Activated naive CD8-positive, alpha-beta T cell treated with anti-CD3 and anti-CD28 coated beads, Interleukin-2, amount 50 U/mL, for 24 hours (primary cell): ENCODE measurements around the gene CGB7.
A peak's percentile ranks its signal among the peaks of the same experiment; 100 is the strongest.

ENCODE experiments used
- ATAC-seq: fragments of 150-1000 bp; cut with Tn5 transposase; one replicate; pipeline ENCODE4 v1.10.0; 2021
- DNase-seq: peaks from one replicate; pipeline ENCODE4 v3.0.0; 2021
- H3K27ac Mint-ChIP-seq: one replicate; pipeline ENCODE4 v1.8.0; 2021; ENCODE audit warnings: mild to moderate bottlenecking, mixed read lengths
- H3K27me3 Mint-ChIP-seq: one replicate; pipeline ENCODE4 v1.8.0; 2021; ENCODE audit warnings: mixed read lengths
- H3K36me3 Mint-ChIP-seq: one replicate; pipeline ENCODE4 v1.8.0; 2021; ENCODE audit warnings: low read depth, mixed read lengths
- H3K4me1 Mint-ChIP-seq: one replicate; pipeline ENCODE4 v1.8.0; 2021; ENCODE audit warnings: mixed read lengths
- H3K4me3 Mint-ChIP-seq: one replicate; pipeline ENCODE4 v1.8.0; 2021; ENCODE audit warnings: mild to moderate bottlenecking, moderate library complexity, mixed read lengths
- H3K9me3 Mint-ChIP-seq: one replicate; pipeline ENCODE4 v1.8.0; 2021; ENCODE audit warnings: mixed read lengths

Gene CGB7

DNA sequence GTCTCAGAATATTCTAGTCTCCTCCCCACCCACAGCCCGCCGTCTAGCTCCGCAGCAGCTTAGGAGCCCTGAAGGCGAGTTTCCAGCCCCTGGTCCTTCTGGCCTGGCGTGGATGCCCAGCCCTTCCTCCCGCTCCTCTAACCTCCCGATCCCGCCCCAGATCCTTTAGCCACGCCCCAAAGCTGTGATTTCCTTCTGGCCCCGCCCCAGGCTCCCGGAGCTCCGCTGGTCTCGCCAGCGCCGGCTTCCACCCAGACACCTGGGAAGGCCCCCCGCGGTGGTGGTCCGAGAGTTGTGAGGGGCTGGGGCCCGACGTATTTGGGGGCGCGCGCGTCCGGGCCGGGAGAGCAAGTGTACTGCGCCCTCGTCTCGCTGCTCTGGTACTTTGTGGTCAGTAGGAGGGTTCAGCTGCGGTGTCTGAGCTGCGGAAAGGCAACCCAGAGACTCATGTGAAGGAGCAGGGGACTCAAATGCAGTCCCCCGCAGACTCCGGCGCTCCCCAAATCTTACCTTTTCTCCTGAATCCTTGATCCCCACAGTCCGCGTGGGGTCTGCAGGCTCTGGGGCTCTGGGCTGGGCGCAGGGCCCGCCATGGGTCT lies at the start of gene CGB7:
CGB7 (minus strand) TSS at position 114 of the 599 bp plus-strand sequence. CDS start 2,374 bp downstream, outside the sequence.
- Mint-ChIP-seq H3K9me3 (no peaks in the 10 kb centered on the region), H3K4me3 (peak within 1 kb of the TSS; percentile 58), H3K27ac (no peak within 1 kb of the TSS), H3K4me1 (peaks cover 17% of the 10 kb centered on the region), H3K27me3 (peaks cover 50% of the 10 kb centered on the region), H3K36me3 (no peaks in the 10 kb centered on the region)
- DNase-seq (peak; percentile 48), ATAC-seq (no peak)

DNA sequence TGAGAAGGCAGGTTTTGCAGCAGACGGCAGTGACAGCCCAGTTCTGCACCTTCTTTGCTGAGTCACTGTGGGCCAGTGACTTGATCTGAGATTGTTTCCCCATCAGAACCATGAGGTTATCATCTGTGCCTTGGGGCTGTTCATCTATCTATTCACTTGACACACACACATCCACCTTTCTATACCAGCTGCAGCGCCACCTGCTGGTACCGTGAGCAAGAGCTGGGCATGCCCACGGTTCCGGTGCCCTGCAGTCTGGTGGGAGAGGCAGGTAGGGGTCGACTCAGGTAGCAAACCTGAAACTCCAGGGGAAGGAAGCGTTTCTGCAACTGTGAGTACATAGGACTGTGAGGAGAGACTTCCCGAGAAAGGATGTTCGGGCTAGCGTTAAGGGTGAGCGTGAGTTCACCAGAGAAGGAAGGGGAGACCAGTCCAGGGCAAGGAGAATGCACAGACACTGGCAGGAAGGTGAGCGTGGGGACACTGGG lies 49.1 kb upstream of the CGB7 start:
- H3K9me3 Mint-ChIP-seq, result no peaks in the 10 kb centered on the region
- no peak overlapping the region for H3K4me3 Mint-ChIP-seq
- ATAC-seq, result peak; percentile 62
- peak; percentile 73 for DNase-seq
- no peak overlapping the region for H3K27ac Mint-ChIP-seq
- H3K4me1 Mint-ChIP-seq, result peaks cover 5% of the 10 kb centered on the region
- peaks cover 40% of the 10 kb centered on the region for H3K36me3 Mint-ChIP-seq
- no peaks in the 10 kb centered on the region for H3K27me3 Mint-ChIP-seq

DNA sequence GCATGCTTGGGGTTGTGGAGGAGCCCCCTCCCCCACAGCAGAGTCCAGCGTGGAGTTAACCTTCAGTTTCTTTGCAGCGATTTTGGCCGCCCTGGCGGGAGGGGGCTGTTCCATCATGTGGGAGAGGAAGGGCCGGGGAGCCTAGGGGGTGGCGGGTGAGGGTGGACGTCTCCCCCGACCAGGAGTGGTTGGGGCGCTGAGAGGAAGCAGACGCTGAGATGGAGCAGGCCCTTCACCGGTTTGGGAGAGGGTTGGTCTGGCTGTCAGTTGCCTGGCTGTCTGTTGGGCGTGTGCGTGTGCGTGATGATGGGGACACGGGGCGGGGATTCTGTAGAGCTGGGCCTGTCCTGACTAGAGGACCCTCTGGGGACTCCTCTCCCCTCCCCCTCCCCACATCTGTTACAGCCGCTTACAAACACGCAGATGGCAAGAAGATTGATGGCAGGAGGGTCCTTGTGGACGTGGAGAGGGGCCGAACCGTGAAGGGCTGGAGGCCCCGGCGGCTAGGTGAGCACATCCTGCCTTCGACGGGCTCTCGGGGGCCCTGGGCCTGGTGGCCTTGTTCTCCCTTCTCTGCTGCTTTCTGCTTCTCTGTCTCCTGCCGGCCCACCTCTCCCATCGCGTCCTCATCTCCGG lies 46.8 kb upstream of the CGB7 start:
- Mint-ChIP-seq H3K4me3 (no peak overlapping the region), H3K27ac (no peak overlapping the region), H3K36me3 (peaks cover 53% of the 10 kb centered on the region), H3K27me3 (no peaks in the 10 kb centered on the region), H3K4me1 (peaks cover 5% of the 10 kb centered on the region), H3K9me3 (no peaks in the 10 kb centered on the region)
- no peak for DNase-seq
- ATAC-seq, result no peak

DNA sequence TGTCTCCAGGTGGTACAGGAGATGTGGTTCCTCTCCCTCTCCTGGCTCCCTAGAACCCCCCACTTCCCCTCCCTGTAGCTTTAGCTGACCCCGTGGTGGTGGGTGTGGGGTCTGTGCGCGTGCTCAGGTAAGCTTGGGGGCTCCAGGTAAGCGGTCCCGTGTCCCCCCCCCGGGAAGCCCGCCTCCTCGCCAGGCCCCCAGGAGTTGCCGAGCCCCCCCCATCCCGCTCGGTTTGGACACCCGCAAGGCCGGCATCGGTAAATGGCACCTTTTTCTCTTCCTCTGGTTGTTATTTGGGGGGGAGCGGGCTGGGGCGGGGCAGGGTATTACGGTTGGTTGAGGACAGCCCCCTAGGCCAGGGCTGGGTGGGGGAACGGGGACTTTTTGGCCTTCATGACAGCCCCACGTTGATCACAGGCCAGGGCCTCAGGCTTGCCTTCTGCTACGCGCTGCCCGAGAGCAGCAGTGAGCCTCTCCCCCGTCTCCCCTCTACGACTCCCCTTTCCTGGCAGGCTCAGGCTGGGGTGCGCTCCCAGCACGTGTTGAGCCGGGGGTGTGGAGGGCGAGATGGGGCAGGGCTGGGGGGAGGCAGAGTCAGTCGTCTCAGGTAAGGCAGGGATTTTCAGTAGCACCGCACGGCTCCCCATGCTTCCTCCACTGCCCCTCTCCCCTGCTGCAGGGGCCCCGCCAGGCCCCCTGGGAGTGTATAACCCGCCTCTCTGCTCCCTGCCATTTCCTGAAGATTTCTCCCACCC lies 46.0 kb upstream of the CGB7 start:
- no peak for ATAC-seq
- peaks cover 5% of the 10 kb centered on the region for H3K4me1 Mint-ChIP-seq
- DNase-seq, result no peak
- H3K4me3 Mint-ChIP-seq, result no peak overlapping the region
- H3K27ac Mint-ChIP-seq, result no peak overlapping the region
- no peaks in the 10 kb centered on the region for H3K27me3 Mint-ChIP-seq
- peaks cover 53% of the 10 kb centered on the region for H3K36me3 Mint-ChIP-seq
- no peaks in the 10 kb centered on the region for H3K9me3 Mint-ChIP-seq

DNA sequence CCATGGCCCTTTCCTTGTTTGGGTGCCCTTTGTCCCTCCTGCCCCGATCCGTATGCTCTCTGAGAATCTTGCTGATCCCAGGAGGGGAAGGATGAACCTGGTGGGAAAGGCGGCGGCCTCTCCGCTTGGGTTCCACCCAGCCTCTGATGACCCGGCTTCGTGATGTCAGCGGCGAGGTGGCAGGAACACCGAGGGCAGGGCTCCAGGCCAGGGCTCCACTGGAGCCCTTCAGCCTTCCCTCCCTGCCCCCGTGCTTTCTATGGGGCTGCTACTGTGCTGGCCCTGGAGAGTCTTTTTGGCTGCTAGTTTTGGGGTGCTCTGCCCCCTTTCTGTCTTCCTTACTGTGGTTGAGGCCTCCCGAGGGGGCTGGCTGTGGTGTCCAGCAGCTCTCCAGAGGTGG lies 44.8 kb upstream of the CGB7 start:
- no peaks in the 10 kb centered on the region for H3K27me3 Mint-ChIP-seq
- peaks cover 53% of the 10 kb centered on the region for H3K36me3 Mint-ChIP-seq
- ATAC-seq, result no peak
- no peak for DNase-seq
- no peak overlapping the region for H3K27ac Mint-ChIP-seq
- peaks cover 5% of the 10 kb centered on the region for H3K4me1 Mint-ChIP-seq
- no peaks in the 10 kb centered on the region for H3K9me3 Mint-ChIP-seq
- no peak overlapping the region for H3K4me3 Mint-ChIP-seq

DNA sequence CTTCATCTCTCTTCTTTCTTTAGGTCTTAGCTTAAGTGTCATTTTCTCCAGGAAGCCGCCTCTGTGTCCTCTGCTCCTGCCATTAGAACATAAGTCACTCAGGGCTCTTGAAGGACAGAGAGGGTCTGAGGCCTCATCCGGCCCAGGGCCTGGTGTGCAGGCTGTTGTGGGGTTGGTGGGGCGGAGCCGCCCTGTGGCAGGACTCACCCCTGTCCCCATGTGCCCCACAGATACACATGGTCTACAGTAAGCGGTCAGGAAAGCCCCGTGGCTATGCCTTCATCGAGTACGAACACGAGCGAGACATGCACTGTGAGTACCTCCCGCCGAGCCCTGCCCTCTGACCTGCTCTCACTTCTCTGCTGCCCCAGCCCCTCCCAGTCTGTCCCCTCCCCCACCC lies 43.6 kb upstream of the CGB7 start:
- DNase-seq (no peak), ATAC-seq (no peak)
- Mint-ChIP-seq H3K36me3 (peaks cover 48% of the 10 kb centered on the region), H3K27me3 (no peaks in the 10 kb centered on the region), H3K4me3 (no peak overlapping the region), H3K9me3 (no peaks in the 10 kb centered on the region), H3K4me1 (peaks cover 5% of the 10 kb centered on the region), H3K27ac (no peak overlapping the region)

DNA sequence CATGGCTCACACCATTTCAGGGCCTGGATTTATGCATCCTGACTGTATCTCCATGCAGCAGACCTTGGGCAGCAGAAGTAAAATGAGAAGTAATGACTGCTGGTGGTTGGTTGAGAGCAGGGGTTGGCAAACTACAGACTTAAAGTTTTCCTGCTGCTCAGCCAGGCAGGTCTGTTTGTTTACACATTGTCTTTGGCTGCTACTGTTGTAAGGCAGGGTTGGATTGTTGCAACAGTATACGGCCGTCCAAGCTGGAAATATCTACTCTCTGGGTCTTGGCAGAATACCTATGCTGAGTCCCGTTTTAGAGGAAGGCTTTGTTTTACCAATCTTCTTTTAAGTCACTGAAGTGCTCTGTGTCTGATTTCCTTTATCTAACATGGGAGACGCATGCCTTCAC lies 41.2 kb upstream of the CGB7 start:
- Mint-ChIP-seq H3K9me3 (no peaks in the 10 kb centered on the region), H3K36me3 (peaks cover 47% of the 10 kb centered on the region), H3K27ac (peak overlapping the region; percentile 31), H3K27me3 (no peaks in the 10 kb centered on the region), H3K4me1 (no peaks in the 10 kb centered on the region), H3K4me3 (no peak overlapping the region)
- DNase-seq (no peak), ATAC-seq (no peak)

- peak; percentile 67 for DNase-seq
- Mint-ChIP-seq H3K9me3 (no peaks in the 10 kb centered on the region), H3K4me3 (no peak overlapping the region), H3K27me3 (no peaks in the 10 kb centered on the region), H3K27ac (no peak overlapping the region), H3K4me1 (no peaks in the 10 kb centered on the region), H3K36me3 (peaks cover 52% of the 10 kb centered on the region)
- peak; percentile 79 for ATAC-seq
Measured at GRCh38 chr19:49097453-49098288, 40.1 kb upstream of the CGB7 start.

- Mint-ChIP-seq H3K4me3 (no peak overlapping the region), H3K36me3 (peaks cover 55% of the 10 kb centered on the region), H3K9me3 (no peaks in the 10 kb centered on the region), H3K27me3 (no peaks in the 10 kb centered on the region), H3K4me1 (peaks cover 19% of the 10 kb centered on the region), H3K27ac (no peak overlapping the region)
- DNase-seq, result no peak
- ATAC-seq, result no peak
Measured at GRCh38 chr19:49094505-49095482, 37.2 kb upstream of the CGB7 start.

- ATAC-seq, result no peak
- DNase-seq, result no peak
- Mint-ChIP-seq H3K9me3 (no peaks in the 10 kb centered on the region), H3K36me3 (peaks cover 51% of the 10 kb centered on the region), H3K27me3 (no peaks in the 10 kb centered on the region), H3K4me3 (no peak overlapping the region), H3K4me1 (peaks cover 30% of the 10 kb centered on the region), H3K27ac (no peak overlapping the region)
Measured at GRCh38 chr19:49092686-49093085, 35.1 kb upstream of the CGB7 start.

DNA sequence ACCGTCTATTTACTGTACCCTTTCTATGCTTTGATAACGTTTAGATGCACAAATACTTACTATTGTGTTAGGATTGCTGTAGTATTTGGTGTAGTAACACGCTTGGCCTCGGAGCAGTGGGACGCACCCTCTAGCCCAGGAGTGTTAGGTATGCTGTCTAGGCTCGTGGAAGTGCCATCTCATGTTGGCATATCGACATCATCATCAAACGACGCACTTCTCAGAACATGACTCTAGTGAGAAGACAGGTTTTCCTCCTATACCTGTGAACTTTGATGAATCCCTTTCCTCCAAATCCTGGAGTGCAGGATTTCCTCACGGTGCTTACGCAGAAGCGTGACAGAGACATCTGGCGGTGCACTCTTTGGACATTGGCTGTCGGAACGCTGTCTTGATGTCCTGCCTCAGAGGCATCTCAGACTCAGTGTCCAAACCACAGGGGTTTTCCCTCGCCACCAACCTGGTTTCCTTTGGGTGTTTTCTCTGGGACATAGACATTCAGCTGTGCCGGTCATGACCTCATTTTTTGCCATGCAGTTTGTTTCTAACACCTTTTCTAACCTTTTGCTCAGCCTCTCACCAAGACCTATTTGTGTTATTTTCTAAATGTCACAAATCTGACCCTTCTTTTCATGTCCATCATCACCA lies 34.0 kb upstream of the CGB7 start:
- Mint-ChIP-seq H3K27me3 (no peaks in the 10 kb centered on the region), H3K36me3 (peaks cover 56% of the 10 kb centered on the region), H3K4me1 (peaks cover 42% of the 10 kb centered on the region), H3K9me3 (no peaks in the 10 kb centered on the region), H3K4me3 (no peak overlapping the region), H3K27ac (peak overlapping the region; percentile 8)
- no peak for DNase-seq
- no peak for ATAC-seq

GRCh38 chr19:49086296-49086695 lies 28.7 kb upstream of the CGB7 start:
- ATAC-seq (no peak), DNase-seq (no peak)
- no peaks in the 10 kb centered on the region for H3K9me3 Mint-ChIP-seq
- H3K4me3 Mint-ChIP-seq, result peak overlapping the region; percentile 91
- peaks cover 2% of the 10 kb centered on the region for H3K27me3 Mint-ChIP-seq
- peaks cover 50% of the 10 kb centered on the region for H3K4me1 Mint-ChIP-seq
- H3K36me3 Mint-ChIP-seq, result peaks cover 41% of the 10 kb centered on the region
- peak overlapping the region; percentile 93 for H3K27ac Mint-ChIP-seq

GRCh38 chr19:49085868-49086232 lies 28.3 kb upstream of the CGB7 start:
- H3K27me3 Mint-ChIP-seq, result peaks cover 2% of the 10 kb centered on the region
- peak overlapping the region; percentile 91 for H3K4me3 Mint-ChIP-seq

More at GRCh38 chr19:49085868-49086232, 28.3 kb upstream of the CGB7 start:
- Mint-ChIP-seq H3K27ac (peak overlapping the region; percentile 93), H3K4me1 (peaks cover 48% of the 10 kb centered on the region), H3K9me3 (no peaks in the 10 kb centered on the region), H3K36me3 (peaks cover 38% of the 10 kb centered on the region)
- no peak for ATAC-seq
- DNase-seq, result no peak
